Neural crest cell (in vitro differentiated cells): ENCODE measurements around the gene NFAM1. TPM values are rescaled to one million over a fixed set of nuclear protein-coding genes. Genes with fewer than 3 reads are reported as not detected.

Experiments used
- DNase-seq: peaks from one replicate; pipeline ENCODE4 v3.0.0; 2021; ENCODE audit warnings: low read depth, mixed read lengths, low spot score
- H3K27ac Mint-ChIP-seq: one replicate; pipeline ENCODE4 v1.8.0; 2021; ENCODE audit warnings: mild to moderate bottlenecking, mixed read lengths; ENCODE audit not compliant: unreplicated experiment
- H3K27me3 Mint-ChIP-seq: 2 replicates; pipeline ENCODE4 v1.8.0; 2021; ENCODE audit warnings: low read depth, mild to moderate bottlenecking, mixed read lengths
- H3K36me3 Mint-ChIP-seq: 2 replicates; pipeline ENCODE4 v1.8.0; 2021; ENCODE audit warnings: low read depth, mild to moderate bottlenecking, mixed read lengths
- H3K4me1 Mint-ChIP-seq: 2 replicates; pipeline ENCODE4 v1.8.0; 2021; ENCODE audit warnings: mixed read lengths
- H3K4me3 Mint-ChIP-seq: one replicate; pipeline ENCODE4 v1.8.0; 2021; ENCODE audit warnings: mild to moderate bottlenecking, mixed read lengths
- H3K9me3 Mint-ChIP-seq: 2 replicates; pipeline ENCODE4 v1.8.0; 2021; ENCODE audit warnings: mixed read lengths
- total RNA-seq: library from RNA; stranded (reverse); gene quantifications from 2 replicates; pipeline ENCODE4 v1.2.1, GENCODE V29; 2021
- TF ChIP-seq, protein P1 (sequence below): fragments of 200-600 bp; sonication (generic); conservative IDR thresholded peaks from 2 replicates; pipeline ENCODE4 v1.5.0; 2021; ENCODE audit warnings: antibody characterized with exemption, mild to moderate bottlenecking

The NFAM1 gene
- total RNA-seq, 1 donor from 2014 or later, result 0.07 TPM

DNA sequence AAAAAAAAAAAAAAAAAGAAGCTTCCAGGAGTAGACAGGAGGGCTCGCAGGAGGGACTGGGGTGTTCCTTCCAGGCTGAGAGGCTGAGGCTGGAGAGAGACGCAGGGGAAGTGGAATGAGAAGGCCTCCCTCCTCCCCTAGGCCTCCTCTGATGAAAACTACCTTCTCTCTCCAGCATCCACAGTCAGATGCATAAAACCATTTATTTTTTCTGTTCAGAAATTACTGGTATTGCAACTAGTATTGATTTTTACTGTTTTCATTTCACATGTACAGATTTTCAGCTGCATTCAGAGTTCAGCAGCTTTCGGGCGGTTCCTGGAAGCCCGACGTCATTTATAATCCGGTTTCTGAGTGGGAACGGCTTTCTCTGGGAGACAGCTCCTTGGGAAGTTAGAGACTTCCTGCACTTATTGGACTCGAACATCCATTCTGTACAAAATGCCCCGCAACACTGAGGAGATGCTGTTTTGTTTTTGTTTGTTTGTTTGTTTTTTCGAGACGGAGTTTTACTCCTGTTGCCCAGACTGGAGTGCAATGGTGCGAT, 6.9 kb upstream of the NFAM1 start:
- Mint-ChIP-seq H3K36me3 (no peaks in the 10 kb centered on the region), H3K27ac (no peak overlapping the region), H3K4me1 (peaks cover 16% of the 10 kb centered on the region), H3K9me3 (no peaks in the 10 kb centered on the region), H3K27me3 (peaks cover 38% of the 10 kb centered on the region), H3K4me3 (no peak overlapping the region)
- no peak for DNase-seq
- TF ChIP-seq, protein P1, sequence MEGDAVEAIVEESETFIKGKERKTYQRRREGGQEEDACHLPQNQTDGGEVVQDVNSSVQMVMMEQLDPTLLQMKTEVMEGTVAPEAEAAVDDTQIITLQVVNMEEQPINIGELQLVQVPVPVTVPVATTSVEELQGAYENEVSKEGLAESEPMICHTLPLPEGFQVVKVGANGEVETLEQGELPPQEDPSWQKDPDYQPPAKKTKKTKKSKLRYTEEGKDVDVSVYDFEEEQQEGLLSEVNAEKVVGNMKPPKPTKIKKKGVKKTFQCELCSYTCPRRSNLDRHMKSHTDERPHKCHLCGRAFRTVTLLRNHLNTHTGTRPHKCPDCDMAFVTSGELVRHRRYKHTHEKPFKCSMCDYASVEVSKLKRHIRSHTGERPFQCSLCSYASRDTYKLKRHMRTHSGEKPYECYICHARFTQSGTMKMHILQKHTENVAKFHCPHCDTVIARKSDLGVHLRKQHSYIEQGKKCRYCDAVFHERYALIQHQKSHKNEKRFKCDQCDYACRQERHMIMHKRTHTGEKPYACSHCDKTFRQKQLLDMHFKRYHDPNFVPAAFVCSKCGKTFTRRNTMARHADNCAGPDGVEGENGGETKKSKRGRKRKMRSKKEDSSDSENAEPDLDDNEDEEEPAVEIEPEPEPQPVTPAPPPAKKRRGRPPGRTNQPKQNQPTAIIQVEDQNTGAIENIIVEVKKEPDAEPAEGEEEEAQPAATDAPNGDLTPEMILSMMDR, result no peak

DNA sequence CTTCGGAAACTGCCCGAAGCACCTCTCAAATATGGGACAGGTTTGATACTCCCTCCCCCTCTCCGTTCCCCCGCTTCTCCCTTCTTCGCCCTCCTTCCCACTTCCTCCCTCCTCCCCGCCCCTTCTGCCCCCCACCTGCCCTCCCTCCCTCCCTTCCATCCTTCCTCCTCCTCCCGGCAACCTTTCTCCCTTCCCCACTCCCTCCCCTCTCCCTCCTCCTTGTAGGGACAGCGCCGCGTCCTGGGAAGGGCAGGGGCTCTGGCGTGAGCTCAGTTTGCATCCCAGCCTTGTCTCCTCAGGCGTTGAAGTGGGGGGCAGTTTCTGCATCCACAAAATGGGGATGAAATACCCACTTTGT, 6.1 kb upstream of the NFAM1 start:
- peaks cover 9% of the 10 kb centered on the region for H3K4me1 Mint-ChIP-seq
- H3K27ac Mint-ChIP-seq, result no peak overlapping the region
- peaks cover 45% of the 10 kb centered on the region for H3K27me3 Mint-ChIP-seq
- H3K9me3 Mint-ChIP-seq, result no peaks in the 10 kb centered on the region
- H3K36me3 Mint-ChIP-seq, result no peaks in the 10 kb centered on the region
- TF ChIP-seq, protein P1, result no peak
- DNase-seq, result no peak
- no peak overlapping the region for H3K4me3 Mint-ChIP-seq

GRCh38 chr22:42437488-42438292, 5.5 kb upstream of the NFAM1 start:
- H3K27me3 Mint-ChIP-seq, result peaks cover 51% of the 10 kb centered on the region
- peaks cover 3% of the 10 kb centered on the region for H3K4me1 Mint-ChIP-seq
- H3K27ac Mint-ChIP-seq, result no peak overlapping the region
- H3K9me3 Mint-ChIP-seq, result no peaks in the 10 kb centered on the region
- H3K4me3 Mint-ChIP-seq, result peak overlapping the region; percentile 49
- no peaks in the 10 kb centered on the region for H3K36me3 Mint-ChIP-seq
- TF ChIP-seq, protein P1, result peak; percentile 99
- peak; percentile 84 for DNase-seq

GRCh38 chr22:42436404-42436803, 4.2 kb upstream of the NFAM1 start:
- Mint-ChIP-seq H3K36me3 (no peaks in the 10 kb centered on the region), H3K4me1 (peaks cover 8% of the 10 kb centered on the region), H3K27ac (no peak overlapping the region), H3K4me3 (no peak overlapping the region), H3K9me3 (no peaks in the 10 kb centered on the region), H3K27me3 (peaks cover 56% of the 10 kb centered on the region)
- DNase-seq, result no peak
- TF ChIP-seq, protein P1, result no peak

GRCh38 chr22:42434748-42435425, 2.7 kb upstream of the NFAM1 start:
- TF ChIP-seq, protein P1, result no peak
- Mint-ChIP-seq H3K27me3 (peaks cover 57% of the 10 kb centered on the region), H3K27ac (no peak overlapping the region), H3K9me3 (no peaks in the 10 kb centered on the region), H3K4me3 (no peak overlapping the region), H3K36me3 (no peaks in the 10 kb centered on the region), H3K4me1 (peaks cover 15% of the 10 kb centered on the region)
- no peak for DNase-seq
